ENCODE results near the gene KCNF1.

Gene KCNF1

DNA sequence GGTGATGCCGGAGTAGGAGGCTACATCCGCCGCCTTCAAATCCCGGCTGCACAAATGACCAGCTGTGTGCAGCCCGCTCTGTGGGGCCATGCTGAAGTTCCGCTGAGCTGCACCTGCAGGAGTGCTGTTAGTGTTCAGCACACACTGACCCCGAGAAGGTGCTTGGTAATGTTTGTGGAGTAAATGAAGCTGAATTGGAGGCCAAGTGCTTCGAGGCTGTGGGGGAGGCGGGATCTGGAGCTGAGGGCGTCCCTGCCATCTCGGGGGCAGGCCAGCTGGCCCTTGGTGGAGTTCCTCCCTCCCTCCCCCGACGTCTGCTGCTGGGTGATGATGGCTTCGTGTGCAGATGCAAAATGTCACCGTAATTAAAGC is 23.2 kb downstream of the KCNF1 start:
- TF ChIP-seq, protein P1, sequence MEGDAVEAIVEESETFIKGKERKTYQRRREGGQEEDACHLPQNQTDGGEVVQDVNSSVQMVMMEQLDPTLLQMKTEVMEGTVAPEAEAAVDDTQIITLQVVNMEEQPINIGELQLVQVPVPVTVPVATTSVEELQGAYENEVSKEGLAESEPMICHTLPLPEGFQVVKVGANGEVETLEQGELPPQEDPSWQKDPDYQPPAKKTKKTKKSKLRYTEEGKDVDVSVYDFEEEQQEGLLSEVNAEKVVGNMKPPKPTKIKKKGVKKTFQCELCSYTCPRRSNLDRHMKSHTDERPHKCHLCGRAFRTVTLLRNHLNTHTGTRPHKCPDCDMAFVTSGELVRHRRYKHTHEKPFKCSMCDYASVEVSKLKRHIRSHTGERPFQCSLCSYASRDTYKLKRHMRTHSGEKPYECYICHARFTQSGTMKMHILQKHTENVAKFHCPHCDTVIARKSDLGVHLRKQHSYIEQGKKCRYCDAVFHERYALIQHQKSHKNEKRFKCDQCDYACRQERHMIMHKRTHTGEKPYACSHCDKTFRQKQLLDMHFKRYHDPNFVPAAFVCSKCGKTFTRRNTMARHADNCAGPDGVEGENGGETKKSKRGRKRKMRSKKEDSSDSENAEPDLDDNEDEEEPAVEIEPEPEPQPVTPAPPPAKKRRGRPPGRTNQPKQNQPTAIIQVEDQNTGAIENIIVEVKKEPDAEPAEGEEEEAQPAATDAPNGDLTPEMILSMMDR (IDR thresholded peaks at IDR 0.05; ENCODE audit: low read depth, low read length) = no peak
- H3K4me3 ChIP-seq (ENCODE audit: low read depth, low read length) = no peak overlapping the region

DNA sequence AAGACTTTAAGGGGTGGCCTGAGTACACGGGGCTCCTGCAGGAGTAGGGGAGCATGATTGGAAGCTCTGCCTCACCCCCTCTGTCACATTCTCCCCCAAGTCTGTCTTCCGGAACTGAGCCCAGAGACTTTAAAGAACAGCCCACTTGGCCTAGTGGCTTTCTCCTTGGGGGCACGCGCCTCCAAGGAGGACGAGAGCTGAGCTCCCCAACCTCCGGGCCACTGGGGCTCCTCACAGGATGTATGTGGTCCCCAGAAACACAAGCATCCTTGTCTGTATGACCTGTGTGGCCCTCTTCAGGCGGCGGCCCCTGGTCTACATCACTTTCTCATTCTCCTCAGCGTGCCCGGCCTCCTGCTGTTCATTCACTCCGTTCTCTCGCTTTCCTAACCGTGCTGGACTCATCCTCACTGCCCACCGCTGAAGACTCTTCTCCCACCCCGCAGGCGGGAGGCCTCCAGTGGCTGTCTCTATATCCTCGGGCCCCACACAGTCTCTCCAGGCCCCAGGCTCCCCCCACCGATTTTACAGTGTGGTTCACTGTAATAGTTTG is 23.7 kb downstream of the KCNF1 start:
- TF ChIP-seq, protein P1 (IDR thresholded peaks at IDR 0.05; ENCODE audit: low read depth, low read length) = no peak

DNA sequence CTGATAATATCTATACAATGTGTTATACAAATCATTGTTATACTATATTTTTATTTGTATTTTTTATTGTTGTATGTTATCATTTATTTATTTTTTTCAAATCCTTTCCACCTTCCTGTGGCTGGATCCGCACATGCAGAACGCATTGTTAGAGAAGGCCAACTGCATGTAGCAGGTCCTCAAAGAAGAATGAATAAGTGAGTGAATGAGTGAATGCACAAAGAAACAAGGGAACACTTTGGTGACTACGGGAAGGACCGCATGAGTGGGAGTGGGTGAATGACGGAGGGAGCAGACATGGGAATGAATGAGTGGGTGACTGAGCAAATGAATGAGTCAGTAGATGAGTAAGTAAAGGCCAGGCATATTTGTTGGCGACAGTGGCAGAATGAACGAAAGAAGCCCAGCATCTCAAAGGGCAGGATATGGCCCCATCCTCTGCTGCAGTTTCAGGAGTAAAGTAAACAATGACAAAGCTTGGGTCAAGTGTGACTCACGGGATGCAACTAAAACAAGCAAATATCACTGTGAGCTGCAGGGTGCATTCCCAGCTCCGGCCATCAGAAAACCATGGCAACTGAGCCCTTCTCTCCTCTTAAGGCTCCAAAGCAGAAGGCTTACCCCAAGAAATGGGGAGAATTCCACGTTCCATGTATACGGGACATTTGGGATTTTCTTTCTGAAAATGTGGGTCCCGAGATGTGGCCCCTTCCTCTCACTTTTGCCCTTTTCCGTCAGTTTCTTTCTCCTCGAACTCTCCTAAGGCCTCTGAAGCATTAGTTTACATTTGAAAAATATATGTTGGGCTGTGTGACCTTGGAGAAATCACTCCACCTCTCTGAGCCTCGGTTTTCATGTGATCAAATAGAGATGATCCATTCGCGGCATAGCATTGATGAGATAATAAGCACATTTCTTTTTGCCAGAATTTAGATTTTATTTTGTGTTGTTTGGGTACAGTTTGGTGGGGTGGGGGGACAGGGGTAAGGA is 24.5 kb downstream of the KCNF1 start:
- TF ChIP-seq, protein P1 (IDR thresholded peaks at IDR 0.05; ENCODE audit: low read depth, low read length) = no peak
- H3K4me3 ChIP-seq (ENCODE audit: low read depth, low read length) = no peak overlapping the region

More for the DNA sequence above, 23.7 kb downstream of the KCNF1 start:
- no peak overlapping the region for H3K4me3 ChIP-seq (ENCODE audit: low read depth, low read length)

DNA sequence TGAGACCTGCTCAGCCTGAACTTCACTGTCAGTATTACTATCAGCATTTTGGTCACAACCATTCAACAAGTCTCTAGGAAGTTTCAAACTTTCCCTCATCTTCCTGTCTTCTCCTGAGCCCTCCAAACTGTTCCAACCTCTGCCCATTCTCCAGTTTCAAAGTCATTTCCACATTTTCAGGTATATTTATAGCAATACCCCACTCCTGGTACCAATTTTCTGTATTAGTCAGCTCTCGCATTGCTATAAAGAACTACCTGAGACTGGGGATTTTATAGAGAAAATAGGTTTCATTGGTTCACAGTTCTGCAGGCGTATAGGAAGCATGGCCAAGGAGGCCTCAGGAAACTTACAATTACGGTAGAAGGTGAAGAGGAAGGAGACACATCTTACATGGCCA is 27.3 kb downstream of the KCNF1 start:
- H3K4me3 ChIP-seq (ENCODE audit: low read depth, low read length) = no peak overlapping the region
- TF ChIP-seq, protein P1 (IDR thresholded peaks at IDR 0.05; ENCODE audit: low read depth, low read length) = no peak

DNA sequence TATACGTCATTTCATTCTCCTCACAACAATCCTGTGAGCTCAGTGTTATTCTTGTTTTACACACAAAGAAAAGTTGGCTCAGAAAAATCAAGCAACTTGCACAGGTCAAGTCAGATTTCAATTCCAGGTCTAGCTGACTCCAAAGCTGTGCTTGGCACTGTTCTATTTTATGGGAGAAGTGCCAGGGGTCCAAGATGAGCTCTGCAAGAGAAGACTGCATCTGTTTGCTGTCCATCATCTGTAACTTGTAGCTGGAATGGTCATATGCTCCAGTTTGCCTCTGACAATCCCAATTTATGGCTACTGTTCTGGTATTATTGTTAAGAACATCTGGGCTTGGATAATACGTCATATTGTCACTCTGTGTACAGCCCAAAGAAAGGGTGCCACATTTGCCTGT is 28.9 kb downstream of the KCNF1 start:
- TF ChIP-seq, protein P1 (IDR thresholded peaks at IDR 0.05; ENCODE audit: low read depth, low read length) = no peak

DNA sequence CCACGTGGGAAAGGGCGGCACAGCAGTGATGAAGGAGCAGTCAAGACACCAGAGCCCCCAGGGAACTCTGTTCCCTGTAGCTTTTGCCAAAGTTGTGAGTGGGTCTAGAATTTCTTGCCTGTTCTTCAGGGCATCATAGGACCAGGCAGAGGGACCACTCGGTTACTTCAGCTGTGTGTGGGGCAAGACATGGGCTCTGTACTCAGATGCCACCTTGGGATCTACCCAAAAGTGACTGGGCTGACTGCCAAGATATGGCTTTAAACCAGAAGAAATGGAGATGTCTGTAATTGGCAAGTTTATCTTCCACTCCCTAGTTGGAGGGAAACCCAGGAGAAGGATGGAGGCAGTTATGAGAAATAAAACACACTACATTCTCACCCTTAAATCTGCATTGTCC is 29.6 kb downstream of the KCNF1 start:
- H3K4me3 ChIP-seq (ENCODE audit: low read depth, low read length) = no peak overlapping the region
- TF ChIP-seq, protein P1 (IDR thresholded peaks at IDR 0.05; ENCODE audit: low read depth, low read length) = no peak

More for the DNA sequence above, 28.9 kb downstream of the KCNF1 start:
- no peak overlapping the region for H3K4me3 ChIP-seq (ENCODE audit: low read depth, low read length)

DNA sequence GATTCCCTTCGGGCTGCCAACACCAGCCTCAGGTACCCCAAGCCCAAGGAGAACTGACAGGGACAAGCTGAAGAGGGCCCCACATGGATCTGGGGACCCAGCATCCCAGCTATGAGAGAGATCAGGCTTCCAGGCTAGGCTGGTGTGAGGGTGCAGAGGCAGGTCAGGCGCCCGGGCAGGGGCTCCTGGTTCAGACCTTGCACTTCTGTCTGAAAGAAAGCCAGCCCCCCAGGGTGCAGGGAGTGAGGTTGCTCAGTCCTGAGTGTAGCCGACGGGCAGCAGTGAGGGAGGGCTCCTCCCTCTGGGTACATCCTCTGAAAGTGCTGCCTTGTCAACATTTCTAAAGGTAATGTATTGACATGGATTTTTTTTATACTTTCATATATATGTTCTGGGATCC is 33.1 kb downstream of the KCNF1 start:
- no peak overlapping the region for H3K4me3 ChIP-seq (ENCODE audit: low read depth, low read length)
- TF ChIP-seq, protein P1 (IDR thresholded peaks at IDR 0.05; ENCODE audit: low read depth, low read length) = no peak
